Endothelial cell of umbilical vein (primary cell): ENCODE results near the gene UBE4B. TPM values are rescaled to one million over a fixed set of nuclear protein-coding genes. Genes with fewer than 3 reads are reported as not detected.

Experiments used
- BruUV-seq: library from RNA; stranded (reverse); fragments of 400-500 nt; replicated peaks from 2 replicates; lab custom pipeline; 2021; lab: Mats Ljungman, UMichigan
- CTCF ChIA-PET: fragments of 300-600, 350-600 bp; sonication (Branson Sonifier 250); formaldehyde crosslinking; loops from one replicate; lab custom pipeline; 2021; ENCODE audit warnings: antibody characterized with exemption, inconsistent platforms; lab: Charles Lee
- POLR2A ChIA-PET: fragments of 300-600, 350-600 bp; sonication (Branson Sonifier 250); formaldehyde crosslinking; loops from one replicate; lab custom pipeline; 2021; ENCODE audit warnings: antibody characterized with exemption, inconsistent platforms; lab: Charles Lee
- DNase-seq: peaks from one replicate; pipeline ENCODE4 v3.0.0-alpha.2; 2011; ENCODE audit warnings: low read depth, low spot score
- FAIRE-seq: peaks from 2 replicates; lab custom pipeline; 2011; peaks lifted over from hg19 to GRCh38; lab: Jason Lieb, UNC
- H2AFZ ChIP-seq: 2 replicates; pipeline ENCODE4 v1.6.0; 2012; ENCODE audit warnings: low read depth, low read length, control low read depth, inconsistent platforms
- H3K27ac ChIP-seq: 2 replicates; pipeline ENCODE4 v1.5.1; 2011; ENCODE audit warnings: low read depth, mild to moderate bottlenecking, control low read depth, low read length, moderate library complexity; ENCODE audit not compliant: insufficient read depth
- H3K27me3 ChIP-seq, 2 experiments: 2 replicates each; pipeline versions ENCODE4 v1.6.0 to v1.6.1; 2011; ENCODE audit warnings: low read length in 2 of 2, mixed read lengths in 1 of 2; ENCODE audit not compliant: control insufficient read depth in 2 of 2, insufficient read depth in 2 of 2
- H3K36me3 ChIP-seq, 2 experiments: 2 replicates in 1 of 2; 3 replicates in 1 of 2; pipeline ENCODE4 v1.5.1; 2011; ENCODE audit warnings: low read length in 2 of 2, mild to moderate bottlenecking in 1 of 2, moderate library complexity in 1 of 2; ENCODE audit not compliant: control insufficient read depth in 2 of 2, insufficient read depth in 2 of 2; ENCODE audit errors: extremely low read depth in 1 of 2
- H3K4me1 ChIP-seq: 3 replicates; pipeline ENCODE4 v1.5.1; 2011; ENCODE audit warnings: mild to moderate bottlenecking, low read length; ENCODE audit not compliant: control insufficient read depth, insufficient read depth; ENCODE audit errors: extremely low read depth
- H3K4me2 ChIP-seq: 2 replicates; pipeline ENCODE4 v1.6.1; 2011; ENCODE audit warnings: low read length, control low read depth, mixed read lengths; ENCODE audit not compliant: insufficient read depth
- H3K4me3 ChIP-seq, 3 experiments: fragments of 200-600 bp in 1 of 3; sonication (generic), shearing (Covaris generic) in 1 of 3; replicated peaks in 1 of 3; 2 replicates each; pipeline ENCODE4 v1.5.1; 2011 to 2016; ENCODE audit warnings: control low read depth in 3 of 3, low read length in 3 of 3, mild to moderate bottlenecking in 2 of 3, inconsistent platforms in 1 of 3, low read depth in 1 of 3, moderate library complexity in 1 of 3; ENCODE audit not compliant: insufficient read depth in 1 of 3
- H3K79me2 ChIP-seq: 2 replicates; pipeline ENCODE4 v1.6.0; 2012; ENCODE audit warnings: low read length, inconsistent platforms; ENCODE audit not compliant: control insufficient read depth, insufficient read depth
- H3K9ac ChIP-seq: replicated peaks from 2 replicates; pipeline ENCODE3; 2011; ENCODE audit warnings: low read length, control low read depth; ENCODE audit not compliant: insufficient read depth; ENCODE audit errors: extremely low read depth
- H3K9me1 ChIP-seq: replicated peaks from 3 replicates; pipeline ENCODE4 v1.6.0; 2011; ENCODE audit warnings: mild to moderate bottlenecking, low read length; ENCODE audit not compliant: control insufficient read depth, insufficient read depth; ENCODE audit errors: extremely low read depth
- H3K9me3 ChIP-seq: replicated peaks from 2 replicates; pipeline ENCODE4 v1.5.1; 2012; ENCODE audit warnings: low read length, inconsistent platforms; ENCODE audit not compliant: control insufficient read depth, insufficient read depth
- H4K20me1 ChIP-seq: replicated peaks from 2 replicates; pipeline ENCODE3; 2011; ENCODE audit warnings: mild to moderate bottlenecking, low read length; ENCODE audit not compliant: control insufficient read depth, insufficient read depth; ENCODE audit errors: extremely low read depth
- EZH2 ChIP-seq: IDR thresholded peaks from 2 replicates; pipeline ENCODE4 v1.6.1; 2012; ENCODE audit warnings: borderline replicate concordance, low read depth, mild to moderate bottlenecking, moderate library complexity, low read length, inconsistent platforms; ENCODE audit not compliant: severe bottlenecking
- FOS ChIP-seq: IDR thresholded peaks from 2 replicates; pipeline ENCODE4 v1.6.1; 2011; ENCODE audit warnings: mild to moderate bottlenecking, low read length, moderate library complexity, borderline replicate concordance; ENCODE audit not compliant: insufficient read depth
- GATA2 ChIP-seq: IDR thresholded peaks from 2 replicates; pipeline ENCODE4 v1.7.0; 2011; ENCODE audit warnings: low read depth, mild to moderate bottlenecking, moderate library complexity, mixed read lengths, low read length; ENCODE audit not compliant: insufficient read length, insufficient read depth
- JUN ChIP-seq: IDR thresholded peaks from 2 replicates; pipeline ENCODE4 v1.6.1; 2011; ENCODE audit warnings: borderline replicate concordance, low read depth; ENCODE audit not compliant: insufficient read length, insufficient read depth
- MYC ChIP-seq: IDR thresholded peaks from one replicate; pipeline ENCODE4 v1.6.1; 2011; ENCODE audit warnings: mild to moderate bottlenecking, low read depth, low read length
- POLR2A ChIP-seq: IDR thresholded peaks from 2 replicates; pipeline ENCODE4 v1.6.1; 2012; ENCODE audit warnings: low read depth, mild to moderate bottlenecking, control low read depth, low read length
- POLR2AphosphoS5 ChIP-seq: IDR thresholded peaks from 2 replicates; pipeline ENCODE4 v1.6.1; 2012; ENCODE audit warnings: low read depth, mild to moderate bottlenecking, control low read depth, low read length, moderate library complexity; ENCODE audit not compliant: insufficient read depth
- dilution Hi-C: fragments of 300-500 bp; cut with MboI; formaldehyde crosslinking; loops from one replicate; pipeline ENCODE4 v1.15.0; 2019; ENCODE audit warnings: low sequenced_read_pairs; ENCODE audit not compliant: extremely low pct_ligation_motif_present
- intact Hi-C: fragments of 100-400 bp; cut with micrococcal nuclease; formaldehyde crosslinking; loops from one replicate; pipeline ENCODE4 v1.10.0; 2022
- polyA plus RNA-seq, 4 experiments: library from polyadenylated mRNA; depleted of rRNA in 3 of 4; stranded (reverse) in 3 of 4; unstranded in 1 of 4; fragments of >200 nt; gene quantifications; 2 replicates each; pipeline versions ENCODE4 v1.2.1 to v1.2.3, GENCODE V29; 2011 to 2012; ENCODE audit warnings: missing spikeins in 1 of 4
- total RNA-seq: library from RNA; stranded (reverse); gene quantifications from 2 replicates; pipeline ENCODE4 v1.2.3, GENCODE V29; 2021
- TF ChIP-seq, protein P1 (sequence below), 2 donors: IDR thresholded peaks; 1 replicate in 1 of 2; 2 replicates in 1 of 2; pipeline ENCODE4 v1.5.1; 2011; ENCODE audit warnings: low read length in 2 of 2, mild to moderate bottlenecking in 2 of 2, moderate library complexity in 2 of 2, control low read depth in 1 of 2, inconsistent platforms in 1 of 2, low read depth in 1 of 2; ENCODE audit not compliant: insufficient read depth in 1 of 2; ENCODE audit errors: extremely low read depth in 1 of 2
- TF ChIP-seq, protein P2 (sequence below): IDR thresholded peaks from 2 replicates; pipeline ENCODE4 v1.6.1; 2011; ENCODE audit not compliant: insufficient read depth, insufficient read length

The UBE4B gene
- total and polyA plus RNA-seq, 2 donors (not counting 3 experiments of a cell fraction or from before 2014, with no cell fraction given), result 17.8 to 54.5 TPM

GRCh38 chr1:10080523-10080922 lies 47.8 kb downstream of the UBE4B start:
- Histone ChIP-seq H3K9me3 (no peaks in the 10 kb centered on the region), H3K9ac (no peak overlapping the region), H3K4me1 (no peaks in the 10 kb centered on the region), H3K4me3 (no peak overlapping the region), H3K27ac (no peak overlapping the region), H3K27me3 (no peaks in the 10 kb centered on the region), H4K20me1 (no peaks in the 10 kb centered on the region), H3K9me1 (no peaks in the 10 kb centered on the region), H3K79me2 (peaks cover 6% of the 10 kb centered on the region), H2AFZ (no peak overlapping the region), H3K4me2 (no peak overlapping the region), H3K36me3 (no peaks in the 10 kb centered on the region)
- ChIA-PET CTCF (interaction anchor here (1.0 kb wide), 1 partner anchor 10 kb away, joined by 4 read pairs; no protein-coding TSS in a partner anchor), POLR2A (interaction anchor here (0.5 kb wide), 1 partner anchor 66 kb away, joined by 4 read pairs; no protein-coding TSS in a partner anchor)
- FAIRE-seq, result no peak
- no peak for DNase-seq
- dilution Hi-C loops, result no loop called here
- intact Hi-C loops, result no loop called here
- no TSS peak for BruUV-seq
- no peak for TF ChIP-seq GATA2
- TF ChIP-seq JUN, result no peak
- TF ChIP-seq POLR2A, result no peak
- TF ChIP-seq FOS, result no peak
- no peak for TF ChIP-seq EZH2
- TF ChIP-seq, protein P1, sequence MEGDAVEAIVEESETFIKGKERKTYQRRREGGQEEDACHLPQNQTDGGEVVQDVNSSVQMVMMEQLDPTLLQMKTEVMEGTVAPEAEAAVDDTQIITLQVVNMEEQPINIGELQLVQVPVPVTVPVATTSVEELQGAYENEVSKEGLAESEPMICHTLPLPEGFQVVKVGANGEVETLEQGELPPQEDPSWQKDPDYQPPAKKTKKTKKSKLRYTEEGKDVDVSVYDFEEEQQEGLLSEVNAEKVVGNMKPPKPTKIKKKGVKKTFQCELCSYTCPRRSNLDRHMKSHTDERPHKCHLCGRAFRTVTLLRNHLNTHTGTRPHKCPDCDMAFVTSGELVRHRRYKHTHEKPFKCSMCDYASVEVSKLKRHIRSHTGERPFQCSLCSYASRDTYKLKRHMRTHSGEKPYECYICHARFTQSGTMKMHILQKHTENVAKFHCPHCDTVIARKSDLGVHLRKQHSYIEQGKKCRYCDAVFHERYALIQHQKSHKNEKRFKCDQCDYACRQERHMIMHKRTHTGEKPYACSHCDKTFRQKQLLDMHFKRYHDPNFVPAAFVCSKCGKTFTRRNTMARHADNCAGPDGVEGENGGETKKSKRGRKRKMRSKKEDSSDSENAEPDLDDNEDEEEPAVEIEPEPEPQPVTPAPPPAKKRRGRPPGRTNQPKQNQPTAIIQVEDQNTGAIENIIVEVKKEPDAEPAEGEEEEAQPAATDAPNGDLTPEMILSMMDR (IDR thresholded peaks at IDR 0.05; ENCODE audit: extremely low read depth in 1 of 2, insufficient read depth in 1 of 2, low read depth in 1 of 2, low read length in 2 of 2), result no peak
- TF ChIP-seq POLR2AphosphoS5, result no peak
- TF ChIP-seq, protein P2, sequence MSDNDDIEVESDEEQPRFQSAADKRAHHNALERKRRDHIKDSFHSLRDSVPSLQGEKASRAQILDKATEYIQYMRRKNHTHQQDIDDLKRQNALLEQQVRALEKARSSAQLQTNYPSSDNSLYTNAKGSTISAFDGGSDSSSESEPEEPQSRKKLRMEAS, result no peak
- TF ChIP-seq MYC, result no peak
